Measurements from ENCODE around the gene FBN3.

The FBN3 gene

GRCh38 chr19:8120636-8121480 lies 28.5 kb downstream of the FBN3 start:
- Histone ChIP-seq H3K4me1 (ENCODE audit: low read depth, poor library complexity, severe bottlenecking) (no peaks in the 10 kb centered on the region), H4K20me1 (ENCODE audit: insufficient read depth) (no peaks in the 10 kb centered on the region), H2AFZ (ENCODE audit: low read depth) (no peak overlapping the region), H3K27me3 (ENCODE audit: insufficient read depth, low read depth) (peaks cover 23% of the 10 kb centered on the region), H3K4me2 (no peak overlapping the region), H3K36me3 (ENCODE audit: insufficient read depth) (no peaks in the 10 kb centered on the region), H3K79me2 (ENCODE audit: insufficient read depth, low read depth) (no peaks in the 10 kb centered on the region), H3K27ac (no peak overlapping the region), H3K4me3 (IDR thresholded peaks at IDR 0.05; ENCODE audit: insufficient read depth, low read depth, low read length) (no peak overlapping the region), H3K9ac (no peak overlapping the region)
- TF ChIP-seq CTCF (conservative IDR thresholded peaks at IDR 0.05; ENCODE audit: low read depth, low read length), result no peak

- no peaks in the 10 kb centered on the region for H3K36me3 ChIP-seq (ENCODE audit: insufficient read depth)
- no peak overlapping the region for H2AFZ ChIP-seq (ENCODE audit: low read depth)
- TF ChIP-seq CTCF (conservative IDR thresholded peaks at IDR 0.05; ENCODE audit: low read depth, low read length), result no peak
These were observed 31.4 kb downstream of the FBN3 start for GRCh38 chr19:8117991-8118390.

GRCh38 chr19:8116437-8117293 lies 32.7 kb downstream of the FBN3 start:
- Histone ChIP-seq H3K4me2 (no peak overlapping the region), H3K79me2 (ENCODE audit: insufficient read depth, low read depth) (no peaks in the 10 kb centered on the region), H3K9ac (no peak overlapping the region), H3K4me3 (IDR thresholded peaks at IDR 0.05; ENCODE audit: insufficient read depth, low read depth, low read length) (no peak overlapping the region), H3K27ac (no peak overlapping the region), H2AFZ (ENCODE audit: low read depth) (no peak overlapping the region), H4K20me1 (ENCODE audit: insufficient read depth) (no peaks in the 10 kb centered on the region), H3K4me1 (ENCODE audit: low read depth, poor library complexity, severe bottlenecking) (no peaks in the 10 kb centered on the region), H3K36me3 (ENCODE audit: insufficient read depth) (no peaks in the 10 kb centered on the region), H3K27me3 (ENCODE audit: insufficient read depth, low read depth) (peaks cover 21% of the 10 kb centered on the region; the same call in 1 of the 2 replicates)
- no peak for TF ChIP-seq CTCF (conservative IDR thresholded peaks at IDR 0.05; ENCODE audit: low read depth, low read length)

More at GRCh38 chr19:8117991-8118390, 31.4 kb downstream of the FBN3 start:
- Histone ChIP-seq H3K9ac (no peak overlapping the region), H3K4me1 (ENCODE audit: low read depth, poor library complexity, severe bottlenecking) (no peaks in the 10 kb centered on the region), H3K27me3 (ENCODE audit: insufficient read depth, low read depth) (peaks cover 25% of the 10 kb centered on the region; the same call in 1 of the 2 replicates), H3K4me2 (no peak overlapping the region), H4K20me1 (ENCODE audit: insufficient read depth) (no peaks in the 10 kb centered on the region), H3K4me3 (IDR thresholded peaks at IDR 0.05; ENCODE audit: insufficient read depth, low read depth, low read length) (no peak overlapping the region), H3K27ac (no peak overlapping the region), H3K79me2 (ENCODE audit: insufficient read depth, low read depth) (no peaks in the 10 kb centered on the region)

- Histone ChIP-seq H4K20me1 (ENCODE audit: insufficient read depth) (no peaks in the 10 kb centered on the region), H3K27me3 (ENCODE audit: insufficient read depth, low read depth) (peaks cover 21% of the 10 kb centered on the region; the same call in 1 of the 2 replicates), H3K79me2 (ENCODE audit: insufficient read depth, low read depth) (no peaks in the 10 kb centered on the region), H3K27ac (no peak overlapping the region), H2AFZ (ENCODE audit: low read depth) (no peak overlapping the region), H3K36me3 (ENCODE audit: insufficient read depth) (no peaks in the 10 kb centered on the region), H3K4me3 (IDR thresholded peaks at IDR 0.05; ENCODE audit: insufficient read depth, low read depth, low read length) (no peak overlapping the region), H3K4me2 (no peak overlapping the region), H3K4me1 (ENCODE audit: low read depth, poor library complexity, severe bottlenecking) (no peaks in the 10 kb centered on the region), H3K9ac (no peak overlapping the region)
- TF ChIP-seq CTCF (conservative IDR thresholded peaks at IDR 0.05; ENCODE audit: low read depth, low read length), result no peak
These were observed 33.5 kb downstream of the FBN3 start for GRCh38 chr19:8115805-8116396.

Measured in KMS-11 (cell line).